OCI-LY7 (cell line): ENCODE measurements around the gene RANBP17. TPM values are rescaled to one million over a fixed set of nuclear protein-coding genes. Genes with fewer than 3 reads are reported as not detected.

Experiments
- BruUV-seq: library from RNA; stranded (reverse); fragments of 400-500 nt; replicated peaks from 2 replicates; lab custom pipeline; 2021; lab: Mats Ljungman, UMichigan
- CTCF ChIA-PET: fragments of 300-600 bp; sonication (Branson Sonifier 250); formaldehyde crosslinking; loops from one replicate; lab custom pipeline; 2022; ENCODE audit warnings: antibody characterized with exemption; ENCODE audit not compliant: unreplicated experiment; lab: Charles Lee
- POLR2A ChIA-PET: fragments of 300-600 bp; sonication (Branson Sonifier 250); formaldehyde crosslinking; loops from one replicate; lab custom pipeline; 2022; ENCODE audit warnings: antibody characterized with exemption; lab: Charles Lee
- DNase-seq: peaks from one replicate; pipeline ENCODE4 v3.0.0-alpha.2; 2015; ENCODE audit warnings: low spot score
- H2AFZ ChIP-seq: fragments of 200-600 bp; sonication (generic), shearing (Covaris generic); 2 replicates; pipeline ENCODE4 v1.6.1; 2014; ENCODE audit warnings: mild to moderate bottlenecking, antibody characterized with exemption, low read length, moderate library complexity
- H3K27ac ChIP-seq: fragments of 200-600 bp; sonication (generic); 2 replicates; pipeline ENCODE4 v1.5.1; 2014; ENCODE audit warnings: mixed run types, low read depth, mild to moderate bottlenecking, moderate library complexity, low read length, inconsistent platforms; ENCODE audit not compliant: poor library complexity, severe bottlenecking
- H3K36me3 ChIP-seq: fragments of 200-600 bp; sonication (generic); 2 replicates; pipeline ENCODE4 v1.6.1; 2014; ENCODE audit warnings: mild to moderate bottlenecking, antibody characterized with exemption, low read length, moderate library complexity, mixed read lengths; ENCODE audit not compliant: insufficient read depth
- H3K4me1 ChIP-seq: fragments of 200-600 bp; sonication (generic); 2 replicates; pipeline ENCODE4 v1.5.1; 2014; ENCODE audit warnings: mild to moderate bottlenecking, low read length; ENCODE audit not compliant: insufficient read depth, poor library complexity, severe bottlenecking
- H3K4me2 ChIP-seq: fragments of 200-600 bp; sonication (generic); 2 replicates; pipeline ENCODE4 v1.6.1; 2014; ENCODE audit warnings: mild to moderate bottlenecking, low read length
- H3K4me3 ChIP-seq: fragments of 200-600 bp; sonication (generic); 2 replicates; pipeline ENCODE4 v1.5.1; 2014; ENCODE audit warnings: mild to moderate bottlenecking, low read depth, low read length; ENCODE audit not compliant: poor library complexity, severe bottlenecking
- H3K79me2 ChIP-seq: fragments of 200-600 bp; sonication (generic); 2 replicates; pipeline ENCODE4 v1.6.1; 2016; ENCODE audit warnings: low read depth, mild to moderate bottlenecking, low read length, moderate library complexity, mixed read lengths; ENCODE audit not compliant: insufficient read depth
- H3K9me2 ChIP-seq: fragments of 200-600 bp; sonication (generic); 2 replicates; pipeline ENCODE4 v1.6.1; 2016; ENCODE audit warnings: mild to moderate bottlenecking, low read length, mixed read lengths; ENCODE audit not compliant: insufficient read depth
- H3K9me3 ChIP-seq: fragments of 200-600 bp; sonication (generic); 2 replicates; pipeline ENCODE4 v1.6.1; 2014; ENCODE audit warnings: mild to moderate bottlenecking, mixed run types, low read length, mixed read lengths
- H4K20me1 ChIP-seq: fragments of 200-600 bp; sonication (generic); 2 replicates; pipeline ENCODE4 v1.6.1; 2014; ENCODE audit warnings: mild to moderate bottlenecking, antibody characterized with exemption, low read length, moderate library complexity, mixed read lengths; ENCODE audit not compliant: insufficient read depth
- EZH2phosphoT487 ChIP-seq: fragments of 200-600 bp; sonication (generic); IDR thresholded peaks from 2 replicates; pipeline ENCODE4 v1.6.1; 2018; ENCODE audit warnings: low read depth, borderline replicate concordance, mild to moderate bottlenecking, mixed run types, antibody characterized with exemption, low read length, moderate library complexity, mixed read lengths
- intact Hi-C: fragments of 100-400 bp; cut with micrococcal nuclease; formaldehyde crosslinking; loops from one replicate; pipeline ENCODE4 v1.10.0; 2022; ENCODE audit not compliant: unreplicated experiment
- total RNA-seq, 2 experiments: library from RNA; depleted of rRNA in 1 of 2; stranded (reverse); fragments of >200 nt in 1 of 2; shearing (Covaris generic) in 1 of 2; gene quantifications; 2 replicates each; pipeline ENCODE4 v1.2.3, GENCODE V29; 2014 to 2022
- TF ChIP-seq, protein P1 (sequence below): fragments of 200-600 bp; sonication (generic); conservative IDR thresholded peaks from 2 replicates; pipeline ENCODE4 v1.5.1; 2014; ENCODE audit warnings: mild to moderate bottlenecking, antibody characterized with exemption, low read length, moderate library complexity, mixed read lengths

Gene RANBP17
- total RNA-seq, 2 experiments from 2014 or later, result not detected

DNA sequence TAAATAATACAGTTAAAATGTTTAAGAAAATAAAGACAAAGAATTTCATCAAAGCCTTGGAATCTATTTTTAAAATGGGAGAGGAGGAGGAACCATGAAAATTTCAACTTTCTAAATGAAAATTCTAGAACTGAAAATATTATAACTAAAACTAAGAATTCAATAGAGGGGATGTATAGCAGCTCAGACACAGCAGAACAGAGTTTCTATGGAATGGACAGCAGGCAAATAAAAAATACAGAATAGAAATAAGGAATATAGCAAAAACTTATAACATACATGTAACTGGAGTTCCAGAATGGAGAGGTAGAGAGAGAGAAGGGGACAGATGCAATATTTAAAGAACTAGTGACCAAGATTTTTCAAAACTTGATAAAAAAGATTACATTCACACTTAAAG is 1.4 kb upstream of the RANBP17 start:
- intact Hi-C loops, result no loop called here
- BruUV-seq, result no TSS peak
- ChIA-PET POLR2A (no interaction called here), CTCF (no interaction called here)
- DNase-seq, result no peak
- H3K9me2 ChIP-seq, result no peaks in the 10 kb centered on the region
- no peaks in the 10 kb centered on the region for H4K20me1 ChIP-seq
- H2AFZ ChIP-seq, result no peak overlapping the region
- peaks cover 13% of the 10 kb centered on the region for H3K9me3 ChIP-seq
- no peak overlapping the region for H3K4me2 ChIP-seq
- TF ChIP-seq, protein P1, sequence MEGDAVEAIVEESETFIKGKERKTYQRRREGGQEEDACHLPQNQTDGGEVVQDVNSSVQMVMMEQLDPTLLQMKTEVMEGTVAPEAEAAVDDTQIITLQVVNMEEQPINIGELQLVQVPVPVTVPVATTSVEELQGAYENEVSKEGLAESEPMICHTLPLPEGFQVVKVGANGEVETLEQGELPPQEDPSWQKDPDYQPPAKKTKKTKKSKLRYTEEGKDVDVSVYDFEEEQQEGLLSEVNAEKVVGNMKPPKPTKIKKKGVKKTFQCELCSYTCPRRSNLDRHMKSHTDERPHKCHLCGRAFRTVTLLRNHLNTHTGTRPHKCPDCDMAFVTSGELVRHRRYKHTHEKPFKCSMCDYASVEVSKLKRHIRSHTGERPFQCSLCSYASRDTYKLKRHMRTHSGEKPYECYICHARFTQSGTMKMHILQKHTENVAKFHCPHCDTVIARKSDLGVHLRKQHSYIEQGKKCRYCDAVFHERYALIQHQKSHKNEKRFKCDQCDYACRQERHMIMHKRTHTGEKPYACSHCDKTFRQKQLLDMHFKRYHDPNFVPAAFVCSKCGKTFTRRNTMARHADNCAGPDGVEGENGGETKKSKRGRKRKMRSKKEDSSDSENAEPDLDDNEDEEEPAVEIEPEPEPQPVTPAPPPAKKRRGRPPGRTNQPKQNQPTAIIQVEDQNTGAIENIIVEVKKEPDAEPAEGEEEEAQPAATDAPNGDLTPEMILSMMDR, result no peak
- no peak for TF ChIP-seq EZH2phosphoT487
- no peaks in the 10 kb centered on the region for H3K36me3 ChIP-seq
- no peak overlapping the region for H3K4me3 ChIP-seq
- H3K27ac ChIP-seq, result no peak overlapping the region
- H3K79me2 ChIP-seq, result no peaks in the 10 kb centered on the region
- no peaks in the 10 kb centered on the region for H3K4me1 ChIP-seq

DNA sequence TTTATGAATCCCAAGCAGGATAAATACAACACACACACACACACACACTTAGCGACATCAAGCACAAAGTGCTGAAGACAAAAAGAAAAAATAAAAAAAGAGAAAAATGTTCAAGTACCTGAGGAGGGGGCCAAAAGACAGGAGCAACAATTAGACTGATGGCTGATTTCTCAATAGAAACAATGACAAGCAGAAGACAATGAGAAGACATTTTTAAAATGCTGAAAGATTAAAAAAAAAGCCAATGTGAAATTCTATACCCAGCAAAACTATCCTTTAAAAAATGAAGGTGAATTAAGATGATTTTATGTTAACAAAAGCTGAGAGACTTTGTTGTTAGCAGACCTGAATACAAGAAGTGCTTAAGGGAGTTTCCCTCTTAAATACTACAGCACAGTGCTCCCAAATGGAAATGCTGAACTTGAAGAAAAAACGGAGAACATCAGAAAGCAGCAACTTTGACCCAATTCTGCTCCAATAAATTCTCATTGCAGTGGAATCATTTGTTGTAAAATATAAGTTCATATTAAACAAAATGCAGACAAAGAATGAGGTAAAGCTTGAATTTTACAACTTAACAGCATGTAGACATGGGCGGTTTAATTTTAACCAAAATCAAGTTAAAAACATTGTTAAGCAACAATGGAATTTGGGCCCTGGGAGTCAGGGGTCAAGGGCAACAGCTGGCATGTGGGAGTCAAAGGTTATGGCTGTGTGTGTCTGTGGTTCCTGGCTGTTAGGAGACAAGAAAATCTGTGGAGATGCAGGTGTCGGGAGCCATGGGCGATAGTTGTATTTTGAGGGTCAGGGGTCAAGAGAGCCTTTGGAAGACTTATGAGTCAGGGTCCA is 776 bp upstream of the RANBP17 start:
- CTCF ChIA-PET, result no interaction called here
- H2AFZ ChIP-seq, result no peak overlapping the region
- BruUV-seq, result no TSS peak
- no peak for TF ChIP-seq EZH2phosphoT487
- H3K4me1 ChIP-seq, result no peaks in the 10 kb centered on the region
- H3K4me3 ChIP-seq, result no peak overlapping the region
- H3K9me2 ChIP-seq, result no peaks in the 10 kb centered on the region
- H3K4me2 ChIP-seq, result no peak overlapping the region
- POLR2A ChIA-PET, result no interaction called here
- intact Hi-C loops, result no loop called here
- H3K9me3 ChIP-seq, result peaks cover 13% of the 10 kb centered on the region
- no peaks in the 10 kb centered on the region for H3K36me3 ChIP-seq
- no peak for DNase-seq
- no peaks in the 10 kb centered on the region for H3K79me2 ChIP-seq
- no peak overlapping the region for H3K27ac ChIP-seq
- H4K20me1 ChIP-seq, result no peaks in the 10 kb centered on the region

DNA sequence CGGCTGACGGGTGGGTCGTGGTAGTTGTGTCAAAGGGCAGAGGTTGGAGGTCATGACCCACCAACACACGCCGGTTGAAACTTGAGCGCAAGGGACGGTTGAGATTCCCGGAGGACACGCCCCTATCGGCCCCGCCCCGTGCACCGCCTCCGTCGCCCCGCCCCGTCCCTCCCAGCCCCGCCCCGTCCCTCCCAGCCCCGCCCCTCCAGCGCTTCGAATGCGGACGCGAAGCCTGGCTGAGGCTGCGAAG is 226 bp upstream of the RANBP17 start:
- Histone ChIP-seq H3K4me1 (no peaks in the 10 kb centered on the region), H4K20me1 (no peaks in the 10 kb centered on the region), H3K79me2 (no peaks in the 10 kb centered on the region), H3K4me2 (no peak overlapping the region), H3K4me3 (no peak overlapping the region), H3K9me2 (no peaks in the 10 kb centered on the region), H2AFZ (no peak overlapping the region), H3K36me3 (no peaks in the 10 kb centered on the region), H3K9me3 (peaks cover 13% of the 10 kb centered on the region), H3K27ac (no peak overlapping the region)
- no peak for DNase-seq
- TF ChIP-seq EZH2phosphoT487, result no peak
- TF ChIP-seq, protein P1, result no peak
- intact Hi-C loops, result no loop called here
- no TSS peak for BruUV-seq
- CTCF ChIA-PET, result no interaction called here
- POLR2A ChIA-PET, result no interaction called here
